ENCODE data around the gene FILIP1L.
"Not testable (repeated sequence)": the region's sequence is repeated elsewhere in the genome, so short reads cannot be mapped to it uniquely, and the experiment has no call there.

The FILIP1L gene

GRCh38 chr3:100098784-100099070 lies 15.6 kb downstream of the FILIP1L start:
- no peak for DNase-seq (ENCODE audit: low read depth)

DNA sequence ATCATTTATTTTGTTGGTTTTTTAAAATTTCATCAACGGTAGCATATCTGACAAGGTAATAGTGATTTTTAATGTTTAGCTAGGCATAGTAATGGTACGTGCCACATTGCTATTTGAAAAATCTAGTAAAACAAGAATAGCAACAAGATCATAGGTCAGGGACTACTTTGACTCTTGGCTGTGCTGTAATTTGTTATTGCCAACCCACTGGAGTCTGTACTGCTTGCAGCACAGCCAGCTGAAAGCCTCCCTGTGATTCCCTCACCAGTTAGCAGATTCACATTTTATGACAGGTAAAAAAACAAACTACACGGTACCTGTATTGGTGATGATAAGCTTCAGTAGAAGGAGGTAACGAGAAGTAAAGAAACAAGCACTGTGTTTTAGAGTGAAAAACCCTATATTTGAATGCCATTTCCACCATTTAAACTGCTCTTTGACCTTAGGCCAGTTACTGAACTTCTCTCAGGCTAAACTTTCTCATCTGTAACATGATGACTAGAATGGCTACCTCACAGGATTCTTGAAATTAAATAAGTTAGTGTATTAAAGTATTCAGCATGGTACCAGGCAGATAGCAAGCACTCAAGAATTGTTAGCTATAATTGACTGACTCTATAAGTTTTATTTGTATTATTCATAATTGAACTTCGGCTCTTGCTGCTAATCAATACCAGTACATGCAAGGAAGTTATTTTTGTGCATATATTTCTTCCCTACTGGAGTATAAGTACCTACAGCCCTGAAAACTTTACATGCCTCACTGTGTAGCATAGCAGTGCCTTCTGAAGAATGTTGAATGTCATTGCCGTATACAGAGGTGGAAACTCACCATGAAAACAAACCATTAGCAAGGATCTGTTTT lies 16.1 kb downstream of the FILIP1L start:
- no peak for DNase-seq (ENCODE audit: low read depth)

DNA sequence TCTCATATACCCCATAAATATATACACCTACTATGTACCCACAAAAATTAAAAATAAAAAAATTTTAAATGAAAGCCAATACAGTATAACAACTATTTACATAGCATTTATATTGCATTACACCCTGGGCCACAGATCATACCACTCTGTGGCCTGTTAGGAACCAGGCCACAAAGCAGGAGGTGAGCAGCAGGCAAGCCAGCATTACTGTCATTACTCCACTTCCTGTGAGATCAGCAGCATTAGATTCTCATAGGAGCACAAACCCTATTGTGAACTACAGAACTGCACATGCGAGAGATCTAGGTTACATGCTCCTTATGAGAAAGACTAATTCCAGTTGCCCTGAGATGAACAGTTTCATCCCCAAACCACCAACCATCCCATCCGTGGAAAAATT lies 17.4 kb downstream of the FILIP1L start:
- DNase-seq (ENCODE audit: low read depth) = no peak

GRCh38 chr3:100096286-100096685 lies 18.0 kb downstream of the FILIP1L start:
- not testable (repeated sequence) for DNase-seq (ENCODE audit: low read depth)

DNA sequence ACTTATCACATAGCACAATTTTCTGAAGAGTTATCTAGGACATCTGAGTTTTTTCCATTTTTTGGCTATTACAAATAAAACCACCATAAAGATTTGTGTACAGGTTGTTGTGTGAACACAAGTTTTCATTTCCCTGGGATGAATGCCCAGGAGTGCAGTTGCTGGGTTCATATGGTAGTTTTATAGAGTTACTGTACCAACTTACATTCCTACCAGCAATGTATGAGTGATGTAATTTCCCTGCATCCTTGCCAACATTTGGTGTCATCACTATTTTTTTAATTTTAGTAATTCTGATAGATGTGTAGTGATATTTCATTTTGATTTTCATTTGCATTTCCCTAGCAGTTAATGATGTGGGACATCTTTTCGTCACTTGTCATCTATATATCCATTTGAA lies 20.5 kb downstream of the FILIP1L start:
- no peak for DNase-seq (ENCODE audit: low read depth)

- no peak for DNase-seq (ENCODE audit: low read depth)
Observed at GRCh38 chr3:100090669-100091005, 23.7 kb downstream of the FILIP1L start.

GRCh38 chr3:100089812-100090668 lies 24.3 kb downstream of the FILIP1L start:
- no peak for DNase-seq (ENCODE audit: low read depth)

- no peak for DNase-seq (ENCODE audit: low read depth)
Observed at GRCh38 chr3:100088735-100089368, 25.4 kb downstream of the FILIP1L start.

- DNase-seq (ENCODE audit: low read depth) = no peak
Observed at GRCh38 chr3:100087198-100087597, 27.1 kb downstream of the FILIP1L start.

DNA sequence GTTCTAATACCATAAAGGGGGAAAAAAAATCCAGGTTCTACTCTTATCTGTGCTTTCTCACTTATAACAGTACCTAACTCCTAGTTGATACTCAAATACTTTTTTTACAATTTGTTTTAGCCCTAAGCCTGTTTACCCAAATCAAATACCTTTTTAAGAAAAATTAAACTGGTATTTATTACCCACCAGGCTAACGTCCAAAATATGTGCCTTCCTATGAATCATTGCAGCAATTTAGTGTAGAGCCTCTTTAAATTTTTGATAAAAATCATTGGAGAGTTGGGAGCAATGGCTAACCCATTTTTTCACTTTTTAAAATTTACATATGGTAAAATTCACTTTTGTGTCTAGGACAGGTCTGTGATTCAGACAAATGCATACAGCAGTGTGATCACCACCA lies 27.9 kb downstream of the FILIP1L start:
- DNase-seq (ENCODE audit: low read depth) = no peak

- no peak for DNase-seq (ENCODE audit: low read depth)
Observed at GRCh38 chr3:100084100-100084806, 30.0 kb downstream of the FILIP1L start.

DNA sequence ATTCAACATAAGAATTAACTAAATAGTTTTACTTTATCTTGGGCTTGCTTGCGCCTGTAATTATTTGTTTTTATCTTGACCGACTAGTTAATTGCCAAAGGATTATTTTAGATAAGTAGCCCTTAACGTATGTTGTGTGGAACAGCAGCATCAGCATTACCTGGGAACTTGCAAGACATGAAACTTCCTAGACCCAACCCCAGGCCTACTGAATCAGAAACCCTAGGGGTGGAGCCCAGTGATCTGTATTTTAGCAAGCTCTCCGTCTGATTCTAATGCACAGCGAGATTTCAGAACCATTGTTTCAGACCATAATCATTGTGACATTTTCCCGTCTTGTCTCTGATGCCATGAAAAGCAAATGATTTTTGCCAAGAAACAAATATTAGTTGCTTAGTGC lies 31.1 kb downstream of the FILIP1L start:
- no peak for DNase-seq (ENCODE audit: low read depth)

GRCh38 chr3:100082714-100083113 lies 31.6 kb downstream of the FILIP1L start:
- DNase-seq (ENCODE audit: low read depth) = no peak

DNA sequence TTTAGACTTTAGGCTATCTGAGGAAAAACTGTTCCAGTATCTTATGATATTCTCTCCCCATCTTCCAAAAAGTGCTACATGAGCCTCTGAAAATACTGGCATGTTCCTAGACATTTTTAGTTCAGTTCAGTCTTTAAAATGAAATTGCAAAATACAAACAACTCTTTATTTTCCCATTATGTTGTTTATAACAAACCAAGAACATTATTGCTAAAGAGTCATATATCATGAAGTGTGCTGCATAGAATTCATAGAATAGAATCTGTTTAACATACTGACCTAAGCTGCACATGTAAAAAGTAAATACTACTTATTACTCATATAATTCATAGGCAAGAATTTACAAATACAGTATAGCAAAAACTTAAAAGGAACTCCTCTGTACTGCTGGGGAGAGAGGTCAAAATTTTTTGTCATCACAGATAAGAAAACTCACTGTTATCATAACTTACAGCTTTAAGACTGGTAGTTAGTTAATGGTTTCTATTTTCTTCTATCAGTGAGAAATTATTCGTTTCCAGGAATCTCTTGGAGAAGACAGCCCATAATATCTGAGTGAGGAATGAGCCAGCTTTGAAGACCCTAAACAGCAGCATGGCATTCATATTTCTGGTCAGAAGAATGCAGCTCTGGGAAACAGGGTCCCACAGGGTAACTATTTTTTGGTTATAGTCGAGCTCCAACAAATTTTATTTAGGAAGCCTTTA lies 32.2 kb downstream of the FILIP1L start:
- DNase-seq (ENCODE audit: low read depth) = no peak

DNA sequence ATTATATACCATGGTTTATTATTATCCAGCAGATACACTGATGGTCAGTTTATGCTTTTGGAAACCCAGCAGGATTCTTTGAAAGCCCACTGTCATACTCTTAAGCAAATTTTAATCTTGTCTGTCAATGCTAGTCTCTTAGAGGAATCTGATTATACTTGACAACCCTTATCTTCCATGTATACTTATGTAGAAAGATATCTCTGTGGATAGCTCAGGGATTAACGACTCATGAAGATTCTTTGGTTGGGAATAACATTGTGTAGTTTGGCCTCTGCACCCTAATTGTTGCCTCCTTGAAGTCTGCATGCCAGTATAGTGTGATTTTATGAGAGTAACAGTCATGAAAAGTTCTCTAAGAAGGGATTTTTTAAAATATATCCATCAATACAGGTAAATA lies 33.0 kb downstream of the FILIP1L start:
- no peak for DNase-seq (ENCODE audit: low read depth)

DNA sequence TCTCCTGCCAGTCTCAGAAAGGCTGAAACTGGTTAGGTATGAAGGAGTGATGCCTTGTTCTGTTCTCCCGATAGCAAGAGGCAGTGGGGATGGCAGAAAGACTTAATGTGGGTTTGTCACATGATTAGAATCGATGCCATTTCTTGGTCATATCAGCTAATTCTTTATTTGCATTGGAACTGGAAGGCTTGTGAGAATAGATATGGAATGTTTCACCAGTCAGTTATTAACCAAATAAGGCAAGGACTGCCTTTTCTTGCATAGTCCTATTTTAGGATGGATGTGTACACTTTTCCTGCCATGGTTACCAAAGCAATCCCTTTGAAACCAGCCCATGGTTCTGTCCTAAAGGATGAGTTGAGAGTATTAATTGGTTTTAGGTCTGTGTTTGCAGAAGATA lies 33.7 kb downstream of the FILIP1L start:
- no peak for DNase-seq (ENCODE audit: low read depth)

DNA sequence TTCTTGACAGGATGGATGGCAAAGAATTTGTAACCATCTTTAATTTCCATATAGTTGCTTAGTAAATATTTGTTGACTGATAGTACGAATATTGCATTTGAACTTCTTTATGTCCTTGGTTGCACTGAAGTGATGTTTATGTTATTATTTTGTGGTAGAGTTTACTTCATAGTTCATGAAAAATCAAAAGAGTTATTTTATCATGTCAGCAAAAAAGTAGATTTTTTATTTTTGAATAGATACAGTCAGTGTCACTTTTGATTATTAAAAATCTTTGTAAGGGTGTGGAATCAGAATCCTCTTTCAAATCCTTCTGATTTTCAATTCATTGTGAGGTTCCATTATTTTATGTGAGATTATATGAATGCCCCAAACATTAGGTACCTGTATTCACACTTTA lies 35.0 kb downstream of the FILIP1L start:
- no peak for DNase-seq (ENCODE audit: low read depth)

DNA sequence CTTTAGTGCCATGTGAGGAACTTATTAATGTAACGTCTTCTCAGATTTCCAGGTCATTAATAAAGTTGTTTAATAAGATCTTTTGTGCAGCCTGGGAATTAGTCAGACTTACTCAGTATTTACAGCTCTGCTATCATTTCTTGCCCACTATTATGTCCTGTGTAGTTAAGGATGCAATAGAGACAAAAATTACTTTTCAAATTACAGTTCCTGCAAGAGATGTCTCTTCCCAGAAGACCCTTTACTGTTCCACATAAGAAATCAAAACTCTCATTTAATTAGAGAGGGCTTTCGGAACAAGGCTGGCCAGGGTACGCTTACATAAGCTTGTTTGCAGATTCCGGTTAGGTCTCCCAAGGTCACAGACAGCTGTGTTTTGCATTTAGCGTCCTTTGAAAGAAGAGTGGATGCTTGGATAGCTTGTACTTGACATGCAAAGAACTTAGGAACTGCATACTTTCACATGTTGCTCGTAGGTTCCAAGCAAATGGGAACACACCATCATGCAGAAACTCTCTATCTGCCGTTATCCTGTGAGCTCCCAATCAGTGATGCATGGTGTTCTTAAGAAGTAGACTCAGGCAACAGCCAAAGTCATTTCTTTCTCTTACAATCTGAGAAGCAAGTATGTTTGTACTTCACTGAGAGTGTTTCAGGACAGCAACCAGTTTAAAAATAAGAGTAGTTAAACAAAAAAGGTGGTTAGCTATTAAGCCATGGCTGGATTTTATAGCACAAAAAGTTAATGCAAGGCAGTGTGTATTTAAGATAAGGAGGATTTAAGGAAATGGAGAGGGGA lies 37.4 kb downstream of the FILIP1L start:
- DNase-seq (ENCODE audit: low read depth) = no peak

DNA sequence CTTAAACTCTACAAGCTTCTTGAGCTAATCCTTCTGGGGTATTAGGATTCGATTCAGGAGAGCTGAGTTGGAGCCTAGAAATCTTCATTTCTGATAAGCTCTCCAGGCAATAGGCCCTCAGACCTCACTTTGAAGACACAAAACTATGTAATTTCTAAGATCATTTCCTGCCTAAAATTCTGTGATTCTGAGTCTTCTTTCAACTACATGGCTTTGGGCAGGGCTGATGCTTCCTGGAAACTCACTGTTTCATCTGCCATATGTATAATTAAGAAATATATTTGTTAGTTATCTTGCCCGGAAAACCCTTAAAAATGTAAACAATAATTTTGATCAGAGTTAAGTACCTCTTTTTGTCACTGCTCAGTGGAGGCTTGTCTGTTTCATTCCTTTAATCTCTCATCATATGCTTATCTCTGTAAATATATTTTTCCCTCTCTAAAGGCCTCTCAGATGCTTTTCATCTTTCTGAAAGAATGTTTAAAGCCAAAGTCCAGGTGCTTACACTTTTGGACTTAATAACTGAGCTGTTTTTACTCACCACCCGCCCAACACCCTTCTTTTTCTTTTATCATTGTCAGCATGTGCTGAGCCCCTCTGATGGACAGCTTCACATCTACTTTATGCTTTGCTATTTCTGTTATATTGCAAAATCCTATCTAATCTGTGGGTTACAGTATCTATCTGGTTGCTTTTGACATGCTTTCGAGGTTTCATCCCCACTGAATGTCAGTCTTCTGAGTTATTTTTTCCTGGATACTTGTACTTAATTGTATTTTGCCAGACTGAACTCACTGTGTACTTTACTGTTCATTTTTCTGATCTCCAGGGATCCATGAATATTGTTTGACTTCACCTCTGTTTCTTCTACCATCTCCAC lies 38.2 kb downstream of the FILIP1L start:
- no peak for DNase-seq (ENCODE audit: low read depth)

GRCh38 chr3:100075196-100075595 lies 39.1 kb downstream of the FILIP1L start:
- no peak for DNase-seq (ENCODE audit: low read depth)
